Heart left ventricle (tissue), 16 donors: ENCODE measurements around the gene SNORC. TPM values are rescaled to one million over a fixed set of nuclear protein-coding genes. Genes with fewer than 3 reads are reported as not detected.
A peak's percentile ranks its signal among the peaks of the same experiment; 100 is the strongest.
"Not testable (repeated sequence)": the region's sequence is repeated elsewhere in the genome, so short reads cannot be mapped to it uniquely, and the experiment has no call there.

Experiments
- ATAC-seq, 4 donors: fragments of 200-7000 bp; cut with Tn5 transposase; one replicate each; pipeline ENCODE4 v1.9.1; 2020 to 2022; ENCODE audit warnings: moderate library complexity in 4 of 4, mild to moderate bottlenecking in 3 of 4, moderate number of reproducible peaks in 1 of 4
- DNase-seq, 5 donors: peaks; one replicate each; pipeline ENCODE4 v3.0.0-alpha.2; 2020
- H3K27ac ChIP-seq, 12 donors: fragments of 200-600 bp; sonication (generic) in 4 of 12; one replicate each; pipeline versions ENCODE4 v1.5.0 to v1.8.0; 2016 to 2022; ENCODE audit warnings: mild to moderate bottlenecking in 2 of 12
- H3K27me3 ChIP-seq, 9 donors: fragments of 200-600 bp; sonication (generic) in 2 of 9; one replicate each; pipeline versions ENCODE4 v1.5.1 to v1.8.0; 2016 to 2022; ENCODE audit warnings: mild to moderate bottlenecking in 3 of 9
- H3K36me3 ChIP-seq, 9 donors: fragments of 200-600 bp; sonication (generic) in 2 of 9; one replicate each; pipeline versions ENCODE4 v1.5.0 to v1.8.0; 2018 to 2022; ENCODE audit warnings: mild to moderate bottlenecking in 2 of 9
- H3K4me1 ChIP-seq, 12 donors: fragments of 200-600 bp; sonication (generic) in 4 of 12; one replicate each; pipeline versions ENCODE4 v1.5.0 to v1.8.0; 2016 to 2022; ENCODE audit warnings: mild to moderate bottlenecking in 3 of 12
- H3K4me3 ChIP-seq, 12 donors: fragments of 200-600 bp; sonication (generic) in 4 of 12; one replicate each; pipeline versions ENCODE4 v1.5.0 to v1.8.0; 2017 to 2022; ENCODE audit warnings: mild to moderate bottlenecking in 9 of 12, moderate library complexity in 4 of 12
- H3K9me3 ChIP-seq, 12 donors: fragments of 200-600 bp; sonication (generic) in 4 of 12; one replicate each; pipeline versions ENCODE4 v1.5.0 to v1.8.0; 2016 to 2022; ENCODE audit warnings: mild to moderate bottlenecking in 1 of 12
- CTCF ChIP-seq, 12 donors: fragments of 200-600 bp; sonication (generic) in 4 of 12; IDR thresholded peaks; one replicate each; pipeline versions ENCODE4 v1.5.0 to v1.8.0; 2018 to 2022; ENCODE audit warnings: antibody characterized with exemption in 12 of 12, mild to moderate bottlenecking in 5 of 12
- POLR2A ChIP-seq, 2 donors: fragments of 450-650 bp; IDR thresholded peaks; one replicate each; pipeline ENCODE4 v1.6.1; 2017; ENCODE audit warnings: antibody characterized with exemption in 2 of 2, mild to moderate bottlenecking in 2 of 2, moderate library complexity in 2 of 2
- WGBS, 4 donors: extraction: QIAGEN DNeasy Blood & Tissue Kit in 2 of 4; methylation state at CpG; one replicate each; pipeline versions ENCODE4 v1.1.5 to v1.1.7; 2013 to 2018; 5-methylcytosine and 5-hydroxymethylcytosine counted together
- intact Hi-C, 10 donors: fragments of 100-400 bp; cut with DNase I; formaldehyde crosslinking; loops; one replicate each; pipeline versions ENCODE4 v1.11.1 to v1.14.2; 2022
- polyA plus RNA-seq, 2 donors: library from polyadenylated mRNA; stranded (reverse); fragments of 200-250 nt; gene quantifications; one replicate each; pipeline ENCODE4 v1.2.3, GENCODE V29; 2013
- total RNA-seq, 9 donors: library from RNA; depleted of rRNA in 2 of 9; stranded (reverse); fragments of >200 nt in 2 of 9; fragmentation: NEBNext Ultra II Directional in 3 of 9; extraction: Animal tissue kit (Norgen Biotek cat#: 25700) in 3 of 9; gene quantifications; one replicate each; pipeline versions ENCODE4 v1.1.0 to v1.2.4, GENCODE V29; 2016 to 2023
- donor health status: ischemic (EF 13 %, LVEDD 7.1; RV severe dilation, severe dysfunction).
- donor health status: healthy with polysubstance abuse.
- donor health status: DM: no; HTN: yes; CAD: no.
- donor health status: DM: no; HTN: no; CAD: no.
- donor health status: ischemic (EF 25% LVEDD 6.9; RV normal size, moderate dysfunction).
- donor health status: ischemic (EF 25% LVEDD 5.7; RV mildly dilated, moderate dysfunction).
- donor health status: healthy.
- donor health status: DM: yes; HTN: yes; CAD: no.
- donor health status: ischemic (EF 35%, LVEDD 5.7; RV mildly dilated, moderate dysfunction).
- donor health status: nonischemic (EF 11% LVEDD 7.7; RV severe dilation, severe dysfunction).
- donor health status: DM: yes; HTN: yes; CAD: no.
- donor health status: PGD.
- donor health status: ischemic (EF 29% LVEDD 5.4; RV normal size, mild dysfunction).
- donor health status: nonischemic (EF 23%, LVEDD 6.1; RV moderate dilation, normal function).

Gene SNORC
- total and polyA plus RNA-seq, 11 donors = 0.38 to 2.9 (median 0.74) TPM

- ATAC-seq (no peak), DNase-seq (no peak)
- no peak overlapping the region for H3K27ac ChIP-seq
- peaks cover 0 to 34% (median 20%) of the 10 kb centered on the region in 12 donors for H3K4me1 ChIP-seq
- 25 to 60% (median 41%) methylated on average over 2 of the region's 2 CpGs for WGBS, 4 donors
- peaks cover 0 to 93% (median 76%) of the 10 kb centered on the region in 9 donors for H3K36me3 ChIP-seq
- no peaks in the 10 kb centered on the region for H3K27me3 ChIP-seq
- TF ChIP-seq POLR2A (IDR thresholded peaks at IDR 0.05) (no peak), CTCF (IDR thresholded peaks at IDR 0.05) (no peak)
- intact Hi-C loops = no loop called here
- H3K9me3 ChIP-seq = no peaks in the 10 kb centered on the region
- no peak overlapping the region for H3K4me3 ChIP-seq
These were observed 27.4 kb upstream of the SNORC start for GRCh38 chr2:232842689-232843088.

- peak in 2 of 5 donors; percentile 24 to 39 for DNase-seq
- peak in 1 of 4 donors; percentile 45 for ATAC-seq
- intact Hi-C loops = no loop called here
- H3K27ac ChIP-seq = peak overlapping the region in 1 of 12 donors; percentile 33
- TF ChIP-seq CTCF (IDR thresholded peaks at IDR 0.05) = peak in 8 of 12 donors; percentile 11 to 44 (median 25)
- no peak for TF ChIP-seq POLR2A (IDR thresholded peaks at IDR 0.05)
- no peaks in the 10 kb centered on the region for H3K27me3 ChIP-seq
- no peak overlapping the region for H3K4me3 ChIP-seq
- H3K9me3 ChIP-seq = no peaks in the 10 kb centered on the region
- WGBS, 4 donors = 64 to 70% (median 67%) methylated on average over 3 of the region's 3 CpGs
- peaks cover 0 to 95% (median 85%) of the 10 kb centered on the region in 9 donors for H3K36me3 ChIP-seq
- peaks cover 0 to 28% (median 11%) of the 10 kb centered on the region in 12 donors for H3K4me1 ChIP-seq
These were observed 26.2 kb upstream of the SNORC start for GRCh38 chr2:232843834-232844233.

GRCh38 chr2:232846055-232846454, 24.0 kb upstream of the SNORC start:
- Histone ChIP-seq H3K4me1 (peaks cover 0 to 17% (median 0%) of the 10 kb centered on the region in 12 donors), H3K4me3 (no peak overlapping the region), H3K27me3 (no peaks in the 10 kb centered on the region), H3K36me3 (peaks cover 0 to 97% (median 93%) of the 10 kb centered on the region in 9 donors), H3K27ac (no peak overlapping the region), H3K9me3 (no peaks in the 10 kb centered on the region)
- ATAC-seq = no peak
- DNase-seq = no peak
- TF ChIP-seq POLR2A (IDR thresholded peaks at IDR 0.05) = no peak
- no peak for TF ChIP-seq CTCF (IDR thresholded peaks at IDR 0.05)
- intact Hi-C loops = loop anchor here in 1 of 10 donors (5.0 kb wide), 1 partner anchor 406 kb away; the partner anchor contains the start of gene ATG16L1

- H3K4me3 ChIP-seq = no peak overlapping the region
- no peak for DNase-seq
- TF ChIP-seq POLR2A (IDR thresholded peaks at IDR 0.05) (no peak), CTCF (IDR thresholded peaks at IDR 0.05) (no peak)
- intact Hi-C loops = loop anchor here in 9 of 10 donors (5.0 to 10.0 kb wide), 4 partner anchors 175 to 402 kb away; partner anchors contain the start of genes ATG16L1 (in 4 of the 9) and NEU2 (in 1 of the 9)
- ATAC-seq = no peak
- no peaks in the 10 kb centered on the region for H3K9me3 ChIP-seq
- H3K4me1 ChIP-seq = peaks cover 0 to 20% (median 0%) of the 10 kb centered on the region in 12 donors
- no peaks in the 10 kb centered on the region for H3K27me3 ChIP-seq
- H3K27ac ChIP-seq = no peak overlapping the region
- peaks cover 0 to 98% (median 79%) of the 10 kb centered on the region in 9 donors for H3K36me3 ChIP-seq
- 78 to 87% (median 82%) methylated on average over 3 of the region's 3 CpGs for WGBS, 4 donors
These were observed 20.0 kb upstream of the SNORC start for GRCh38 chr2:232850039-232850438.

GRCh38 chr2:232852081-232852480, 18.0 kb upstream of the SNORC start:
- intact Hi-C loops = loop anchor here in 9 of 10 donors (2.0 to 10.0 kb wide), 5 partner anchors 173 to 400 kb away; partner anchors contain the start of genes ATG16L1 (in 6 of the 9) and NEU2 (in 1 of the 9)
- H3K27ac ChIP-seq, DNase-seq, H3K4me3 ChIP-seq, ATAC-seq, H3K27me3 ChIP-seq, H3K9me3 ChIP-seq: not testable (repeated sequence)
- H3K36me3 ChIP-seq = peaks cover 0 to 98% (median 72%) of the 10 kb centered on the region in 9 donors
- WGBS, 4 donors = 93 to 97% (median 94%) methylated on average over 11 of the region's 11 CpGs
- H3K4me1 ChIP-seq = peaks cover 0 to 17% (median 0%) of the 10 kb centered on the region in 12 donors
